GM08714 (cell line): ENCODE data around the gene TLNRD1.

Experiments used
- H3K4me3 ChIP-seq: fragments of 200-500 bp; sonication (Bioruptor generic); 2 replicates; pipeline ENCODE4 v1.5.1; 2014; ENCODE audit warnings: mild to moderate bottlenecking, low read length, inconsistent platforms
- ZNF274 ChIP-seq: IDR thresholded peaks from 2 replicates; pipeline ENCODE4 v1.6.1; 2012; ENCODE audit warnings: mild to moderate bottlenecking, low read depth, low read length

TLNRD1 gene

DNA sequence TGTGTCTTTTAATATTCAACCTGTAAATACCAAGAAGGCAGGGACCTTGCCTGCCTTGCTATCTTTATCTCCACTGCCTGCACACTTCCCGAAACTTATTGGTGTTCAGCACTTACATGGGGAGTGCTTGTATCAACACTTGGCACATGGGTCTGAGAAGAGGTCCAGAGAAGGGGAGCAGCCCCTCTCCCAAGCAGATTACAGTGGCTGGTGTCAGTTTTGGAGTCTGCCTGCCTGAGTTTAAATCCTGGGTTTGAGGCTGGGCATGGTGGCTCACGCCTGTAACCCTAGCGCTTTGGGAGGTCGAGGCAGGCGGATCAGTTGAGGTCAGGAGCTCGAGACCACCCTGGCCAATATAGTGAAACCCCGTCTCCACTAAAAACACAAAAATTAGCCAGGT, 31.4 kb upstream of the TLNRD1 start:
- TF ChIP-seq ZNF274, result no peak

GRCh38 chr15:80970018-80970657, 30.6 kb upstream of the TLNRD1 start:
- no peak overlapping the region for H3K4me3 ChIP-seq
- TF ChIP-seq ZNF274, result no peak

More for the DNA sequence above, 31.4 kb upstream of the TLNRD1 start:
- H3K4me3 ChIP-seq, result no peak overlapping the region

GRCh38 chr15:80970658-80971057, 30.1 kb upstream of the TLNRD1 start:
- TF ChIP-seq ZNF274, result no peak
- no peak overlapping the region for H3K4me3 ChIP-seq

DNA sequence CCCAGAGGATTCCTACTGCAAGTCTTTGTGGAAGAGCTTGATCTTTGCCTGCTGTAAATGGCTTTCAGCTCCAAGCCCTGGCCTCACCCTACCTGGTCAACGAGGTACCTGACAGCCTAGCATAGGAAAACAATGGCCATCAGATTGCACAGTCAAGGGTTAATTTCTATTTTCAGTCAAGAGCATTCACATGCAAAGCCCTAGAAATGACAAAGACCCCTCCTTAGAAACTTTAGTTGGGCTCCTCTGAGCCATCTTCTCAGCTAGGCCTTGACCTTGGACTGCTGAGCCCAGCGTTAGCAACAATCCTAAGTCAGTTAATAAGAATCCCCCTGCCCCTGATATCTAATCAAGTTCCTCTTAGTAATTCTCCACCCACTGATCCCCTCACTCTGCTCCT, 29.6 kb upstream of the TLNRD1 start:
- no peak for TF ChIP-seq ZNF274
- H3K4me3 ChIP-seq, result no peak overlapping the region

DNA sequence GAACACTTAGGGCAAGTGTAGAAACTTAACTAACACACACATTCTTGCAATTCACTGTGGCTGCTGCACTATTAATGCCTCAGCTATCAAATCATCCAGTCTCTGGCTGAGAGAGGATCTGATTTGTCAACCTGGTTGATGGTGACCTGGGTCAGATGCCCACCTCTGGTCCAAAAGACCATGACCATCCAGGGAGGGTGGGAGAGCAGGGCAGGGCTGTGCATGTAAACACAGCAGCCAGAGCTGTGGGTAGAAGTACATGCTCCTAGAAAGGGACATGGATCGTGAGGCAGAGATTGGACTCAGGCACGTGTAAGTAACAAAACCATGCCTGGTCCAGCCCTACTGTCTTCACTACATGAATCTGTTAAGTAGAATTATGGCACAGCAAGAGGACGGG, 28.4 kb upstream of the TLNRD1 start:
- no peak overlapping the region for H3K4me3 ChIP-seq
- TF ChIP-seq ZNF274, result no peak

- no peak for TF ChIP-seq ZNF274
- H3K4me3 ChIP-seq, result no peak overlapping the region
Observed at GRCh38 chr15:80974914-80975313, 25.8 kb upstream of the TLNRD1 start.

GRCh38 chr15:80976851-80977250, 23.9 kb upstream of the TLNRD1 start:
- TF ChIP-seq ZNF274, result no peak
- H3K4me3 ChIP-seq, result no peak overlapping the region

- no peak overlapping the region for H3K4me3 ChIP-seq
- no peak for TF ChIP-seq ZNF274
Observed at GRCh38 chr15:80977627-80978036, 23.1 kb upstream of the TLNRD1 start.

DNA sequence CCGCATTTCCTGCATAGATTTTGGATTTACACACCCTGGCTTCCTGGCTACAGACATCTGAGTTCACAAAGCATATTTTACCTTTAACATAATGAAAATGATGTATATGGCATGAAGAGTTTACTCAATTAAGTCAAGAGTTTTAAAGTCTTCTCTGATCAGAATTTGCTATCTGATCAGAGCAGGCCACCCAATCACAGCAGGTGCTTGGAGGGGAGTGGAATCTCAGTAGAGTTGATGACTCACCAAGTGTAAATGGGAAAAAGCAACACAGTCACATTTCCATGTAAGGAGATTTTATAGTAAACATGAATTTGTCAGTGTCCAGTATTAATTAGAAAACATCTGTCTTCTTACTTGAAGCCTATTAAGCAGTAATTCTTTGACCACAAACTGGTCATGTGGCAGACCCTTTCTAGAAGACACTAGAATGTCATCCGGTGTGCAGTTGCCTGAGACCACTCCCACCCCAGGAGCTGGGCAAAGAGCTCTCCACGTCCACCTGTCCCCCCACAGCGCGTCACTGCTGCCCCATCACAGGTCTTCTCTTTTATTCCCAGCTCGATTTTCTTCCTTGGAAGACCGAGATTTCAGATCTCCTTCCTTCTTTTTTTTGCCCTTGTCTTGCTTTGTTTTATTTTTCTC, 21.9 kb upstream of the TLNRD1 start:
- no peak overlapping the region for H3K4me3 ChIP-seq
- no peak for TF ChIP-seq ZNF274

DNA sequence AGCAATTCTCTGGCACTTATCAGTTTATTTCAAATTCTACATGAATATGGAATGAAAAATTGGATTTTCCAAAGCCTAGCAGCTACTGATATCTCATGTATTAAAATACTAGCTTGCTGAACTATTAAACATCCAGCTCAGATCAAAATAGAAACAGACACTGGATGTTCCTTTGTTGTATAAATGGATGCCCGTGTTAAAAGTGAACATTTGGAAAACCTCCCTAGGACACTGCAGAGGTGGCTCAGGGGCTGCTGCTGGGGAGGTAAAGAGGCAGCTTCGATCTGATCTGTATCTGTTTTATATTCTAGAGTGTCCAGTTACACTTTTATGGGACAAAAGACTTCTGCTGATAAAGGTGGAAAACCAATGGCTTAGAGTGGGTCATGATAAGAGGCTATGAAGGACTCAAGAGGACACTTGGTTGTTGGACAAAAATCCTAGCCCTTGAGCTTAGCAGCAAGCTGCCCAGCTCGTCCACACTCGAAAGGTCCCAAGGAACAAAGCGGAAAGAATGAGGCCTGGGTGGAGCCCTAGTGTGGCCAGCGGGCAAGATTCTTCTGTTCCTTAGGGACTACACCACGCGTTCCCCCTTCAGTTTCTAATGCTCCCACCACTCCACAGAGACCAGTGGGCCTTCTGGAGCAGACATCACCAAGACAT, 21.1 kb upstream of the TLNRD1 start:
- no peak for TF ChIP-seq ZNF274
- no peak overlapping the region for H3K4me3 ChIP-seq

- no peak for TF ChIP-seq ZNF274
- no peak overlapping the region for H3K4me3 ChIP-seq
Observed at GRCh38 chr15:80982205-80982604, 18.5 kb upstream of the TLNRD1 start.

DNA sequence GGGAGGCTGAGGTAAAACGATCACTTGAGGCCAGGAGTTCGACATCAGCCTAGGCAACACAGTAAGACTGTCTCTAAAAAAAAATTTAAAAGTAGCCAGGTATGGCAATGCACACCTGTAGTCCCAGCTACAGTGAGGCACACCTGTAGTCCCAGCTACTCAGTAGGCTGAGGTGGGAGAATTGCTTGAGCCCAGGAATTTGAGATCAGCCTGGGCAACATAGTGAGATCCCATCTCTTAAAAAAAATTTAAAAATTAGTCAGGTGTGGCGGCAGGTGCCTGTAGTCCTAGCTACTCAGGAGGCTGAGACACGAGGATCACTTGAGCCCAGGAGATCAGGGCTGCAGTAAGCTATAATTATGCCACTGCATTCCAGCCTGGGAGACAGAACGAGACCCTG, 17.9 kb upstream of the TLNRD1 start:
- no peak overlapping the region for H3K4me3 ChIP-seq
- no peak for TF ChIP-seq ZNF274

GRCh38 chr15:80984856-80985255, 15.9 kb upstream of the TLNRD1 start:
- no peak overlapping the region for H3K4me3 ChIP-seq
- TF ChIP-seq ZNF274, result no peak

GRCh38 chr15:80985981-80986380, 14.7 kb upstream of the TLNRD1 start:
- TF ChIP-seq ZNF274, result no peak
- no peak overlapping the region for H3K4me3 ChIP-seq

GRCh38 chr15:80986487-80986886, 14.2 kb upstream of the TLNRD1 start:
- TF ChIP-seq ZNF274, result no peak
- H3K4me3 ChIP-seq, result no peak overlapping the region
